GM19351 (cell line): ENCODE measurements around the gene SLC48A1.

Experiments used
- ATAC-seq: cut with Tn5 transposase; IDR thresholded peaks from one replicate; pipeline ENCODE4 v1.9.1; 2021; ENCODE audit warnings: mild to moderate bottlenecking, moderate library complexity; ENCODE audit not compliant: unreplicated experiment

The SLC48A1 gene

GRCh38 chr12:47773062-47773857, at the start of gene SLC48A1:
TSS of gene SLC48A1 (plus strand) at chr12:47773238. CDS start at chr12:47773305, 67 bp downstream.
- ATAC-seq: peak; percentile 83

- ATAC-seq: no peak
These were observed 47.8 kb upstream of the SLC48A1 start, which contains the start of gene ENDOU for GRCh38 chr12:47725091-47725772. TSS of gene ENDOU (minus strand) at chr12:47725490. CDS start at chr12:47725413, 77 bp downstream.

- peak; percentile 91 for ATAC-seq
These were observed 47.1 kb upstream of the SLC48A1 start for GRCh38 chr12:47725893-47726292.

GRCh38 chr12:47729233-47729632, 43.8 kb upstream of the SLC48A1 start:
- ATAC-seq: no peak

GRCh38 chr12:47730341-47730744, 42.7 kb upstream of the SLC48A1 start:
- no peak for ATAC-seq

- ATAC-seq: no peak
These were observed 41.3 kb upstream of the SLC48A1 start for GRCh38 chr12:47731723-47732122.

GRCh38 chr12:47732504-47732903, 40.5 kb upstream of the SLC48A1 start:
- ATAC-seq: no peak

GRCh38 chr12:47733142-47733541, 39.9 kb upstream of the SLC48A1 start:
- no peak for ATAC-seq

GRCh38 chr12:47734725-47735480, 38.1 kb upstream of the SLC48A1 start:
- ATAC-seq: no peak

- no peak for ATAC-seq
These were observed 37.4 kb upstream of the SLC48A1 start for GRCh38 chr12:47735649-47736048.

GRCh38 chr12:47736216-47736615, 36.8 kb upstream of the SLC48A1 start:
- ATAC-seq: no peak

- ATAC-seq: no peak
These were observed 36.0 kb upstream of the SLC48A1 start for GRCh38 chr12:47736877-47737676.

- no peak for ATAC-seq
These were observed 35.0 kb upstream of the SLC48A1 start for GRCh38 chr12:47737936-47738594.

- ATAC-seq: no peak
These were observed 33.7 kb upstream of the SLC48A1 start for GRCh38 chr12:47739297-47739696.

GRCh38 chr12:47739979-47740378, 33.1 kb upstream of the SLC48A1 start:
- ATAC-seq: peak; percentile 75

- peak; percentile 46 for ATAC-seq
These were observed 32.3 kb upstream of the SLC48A1 start for GRCh38 chr12:47740606-47741339.

- no peak for ATAC-seq
These were observed 31.7 kb upstream of the SLC48A1 start for GRCh38 chr12:47741340-47741703.

GRCh38 chr12:47742253-47742825, 30.7 kb upstream of the SLC48A1 start:
- ATAC-seq: no peak

GRCh38 chr12:47743311-47743860, 29.7 kb upstream of the SLC48A1 start:
- no peak for ATAC-seq
